ENCODE measurements around the gene SENP8. TPM values are rescaled to one million over a fixed set of nuclear protein-coding genes. Genes with fewer than 3 reads are reported as not detected.

SENP8 gene
- total and polyA plus RNA-seq, 4 donors = 0.67 to 1.0 (median 0.88) TPM

DNA sequence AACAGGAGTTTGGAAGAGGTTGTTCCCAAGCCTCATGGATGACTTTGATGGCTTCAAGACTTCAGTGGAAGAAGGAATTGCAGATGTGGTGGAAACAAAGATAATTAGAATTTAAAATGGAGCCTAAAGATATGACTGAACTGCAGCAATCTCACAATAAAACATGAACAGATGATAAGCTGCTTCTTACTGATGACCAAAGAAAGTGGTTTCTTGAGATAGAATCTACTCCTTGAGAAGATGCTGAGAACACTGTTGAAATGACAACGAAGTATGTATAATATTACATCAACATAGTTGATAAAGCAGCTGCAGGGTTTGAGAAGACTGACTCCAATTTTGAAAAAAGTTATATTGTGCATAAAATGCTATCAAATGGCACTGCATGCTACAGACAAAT is 21.4 kb upstream of the SENP8 start:
- no peaks in the 10 kb centered on the region for H3K36me3 ChIP-seq (ENCODE audit: control insufficient read depth in 4 of 4, insufficient read depth in 3 of 4, low read depth in 1 of 4, low read length in 3 of 4)
- no peak overlapping the region for H3K27ac ChIP-seq (ENCODE audit: low read depth in 1 of 2, low read length in 2 of 2)
- no peaks in the 10 kb centered on the region for H3K9me3 ChIP-seq (ENCODE audit: control insufficient read depth in 4 of 4, low read length in 3 of 4)
- no peak overlapping the region for H3K4me3 ChIP-seq (ENCODE audit: low read depth in 1 of 3, low read length in 3 of 3)
- WGBS = 99% methylated on average over 1 of the region's 1 CpG
- DNase-seq (ENCODE audit: low spot score) = no peak
- H3K9ac ChIP-seq (ENCODE audit: low read depth in 1 of 2, low read length in 2 of 2) = no peak overlapping the region
- no peaks in the 10 kb centered on the region for H3K4me1 ChIP-seq (ENCODE audit: control insufficient read depth in 4 of 4, insufficient read depth in 4 of 4, low read length in 3 of 4)
- H3K27me3 ChIP-seq (ENCODE audit: control insufficient read depth in 4 of 4, insufficient read depth in 4 of 4, low read length in 3 of 4) = no peaks in the 10 kb centered on the region
- no peak for TF ChIP-seq RXRA (IDR thresholded peaks at IDR 0.05)
- no peak for TF ChIP-seq HNF4A (conservative IDR thresholded peaks at IDR 0.05)
- TF ChIP-seq YY1 (IDR thresholded peaks at IDR 0.05) = no peak
- no peak for TF ChIP-seq SP1 (IDR thresholded peaks at IDR 0.05)
- TF ChIP-seq, protein P1, sequence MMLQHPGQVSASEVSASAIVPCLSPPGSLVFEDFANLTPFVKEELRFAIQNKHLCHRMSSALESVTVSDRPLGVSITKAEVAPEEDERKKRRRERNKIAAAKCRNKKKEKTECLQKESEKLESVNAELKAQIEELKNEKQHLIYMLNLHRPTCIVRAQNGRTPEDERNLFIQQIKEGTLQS (IDR thresholded peaks at IDR 0.05) = no peak
- TF ChIP-seq, protein P2, sequence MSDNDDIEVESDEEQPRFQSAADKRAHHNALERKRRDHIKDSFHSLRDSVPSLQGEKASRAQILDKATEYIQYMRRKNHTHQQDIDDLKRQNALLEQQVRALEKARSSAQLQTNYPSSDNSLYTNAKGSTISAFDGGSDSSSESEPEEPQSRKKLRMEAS (IDR thresholded peaks at IDR 0.05) = no peak
- no peak for TF ChIP-seq RAD21 (IDR thresholded peaks at IDR 0.05)
- TF ChIP-seq FOXA1 (IDR thresholded peaks at IDR 0.05) = no peak
- TF ChIP-seq, protein P3, sequence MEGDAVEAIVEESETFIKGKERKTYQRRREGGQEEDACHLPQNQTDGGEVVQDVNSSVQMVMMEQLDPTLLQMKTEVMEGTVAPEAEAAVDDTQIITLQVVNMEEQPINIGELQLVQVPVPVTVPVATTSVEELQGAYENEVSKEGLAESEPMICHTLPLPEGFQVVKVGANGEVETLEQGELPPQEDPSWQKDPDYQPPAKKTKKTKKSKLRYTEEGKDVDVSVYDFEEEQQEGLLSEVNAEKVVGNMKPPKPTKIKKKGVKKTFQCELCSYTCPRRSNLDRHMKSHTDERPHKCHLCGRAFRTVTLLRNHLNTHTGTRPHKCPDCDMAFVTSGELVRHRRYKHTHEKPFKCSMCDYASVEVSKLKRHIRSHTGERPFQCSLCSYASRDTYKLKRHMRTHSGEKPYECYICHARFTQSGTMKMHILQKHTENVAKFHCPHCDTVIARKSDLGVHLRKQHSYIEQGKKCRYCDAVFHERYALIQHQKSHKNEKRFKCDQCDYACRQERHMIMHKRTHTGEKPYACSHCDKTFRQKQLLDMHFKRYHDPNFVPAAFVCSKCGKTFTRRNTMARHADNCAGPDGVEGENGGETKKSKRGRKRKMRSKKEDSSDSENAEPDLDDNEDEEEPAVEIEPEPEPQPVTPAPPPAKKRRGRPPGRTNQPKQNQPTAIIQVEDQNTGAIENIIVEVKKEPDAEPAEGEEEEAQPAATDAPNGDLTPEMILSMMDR (IDR thresholded peaks at IDR 0.05; ENCODE audit: low read depth, low read length, missing input control) = no peak
- no peak for TF ChIP-seq TAF1 (conservative IDR thresholded peaks at IDR 0.05)

DNA sequence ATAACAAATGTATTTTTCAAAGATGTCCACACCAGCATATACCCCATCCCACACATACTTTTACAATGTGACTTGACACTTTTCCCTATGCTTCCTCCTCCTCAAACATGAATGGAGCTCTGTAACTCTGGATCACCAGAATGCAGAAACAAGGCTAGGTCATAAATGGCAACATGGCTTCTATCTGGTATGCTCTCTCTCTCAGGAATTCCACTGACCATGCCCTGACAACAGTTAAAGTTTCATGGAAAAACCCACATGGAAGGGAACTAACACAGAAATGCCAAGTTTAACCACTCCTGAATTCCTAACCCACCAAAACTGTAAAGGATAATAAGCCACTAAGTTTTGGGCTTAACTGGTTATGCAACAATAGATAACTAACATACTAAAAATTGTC is 20.2 kb upstream of the SENP8 start:
- Histone ChIP-seq H3K27me3 (ENCODE audit: control insufficient read depth in 4 of 4, insufficient read depth in 4 of 4, low read length in 3 of 4) (no peaks in the 10 kb centered on the region), H3K9me3 (ENCODE audit: control insufficient read depth in 4 of 4, low read length in 3 of 4) (no peaks in the 10 kb centered on the region), H3K36me3 (ENCODE audit: control insufficient read depth in 4 of 4, insufficient read depth in 3 of 4, low read depth in 1 of 4, low read length in 3 of 4) (no peaks in the 10 kb centered on the region), H3K4me3 (ENCODE audit: low read depth in 1 of 3, low read length in 3 of 3) (no peak overlapping the region), H3K9ac (ENCODE audit: low read depth in 1 of 2, low read length in 2 of 2) (no peak overlapping the region), H3K27ac (ENCODE audit: low read depth in 1 of 2, low read length in 2 of 2) (no peak overlapping the region), H3K4me1 (ENCODE audit: control insufficient read depth in 4 of 4, insufficient read depth in 4 of 4, low read length in 3 of 4) (no peaks in the 10 kb centered on the region)
- DNase-seq (ENCODE audit: low spot score) = no peak
- TF ChIP-seq, protein P3 (IDR thresholded peaks at IDR 0.05; ENCODE audit: low read depth, low read length, missing input control) = no peak
- no peak for TF ChIP-seq TAF1 (conservative IDR thresholded peaks at IDR 0.05)

DNA sequence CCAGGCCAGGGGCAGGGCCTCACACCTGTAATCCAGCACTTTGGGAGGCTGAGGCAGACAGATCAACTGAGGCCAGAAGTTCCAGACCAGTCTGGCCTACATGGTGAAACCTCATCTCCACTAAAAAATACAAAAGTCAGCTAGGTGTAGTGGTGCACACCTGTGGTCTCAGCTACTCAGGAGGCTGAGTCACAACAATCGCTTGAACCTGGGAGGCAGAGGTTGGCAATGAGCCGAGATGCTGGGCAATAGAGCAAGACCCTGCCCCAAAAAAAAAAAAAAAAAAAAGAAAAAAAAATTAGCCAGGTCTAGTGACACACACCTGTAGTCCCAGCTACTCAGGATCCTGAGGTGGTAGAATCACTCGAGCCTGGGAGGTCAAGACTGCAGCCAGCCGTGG is 19.0 kb upstream of the SENP8 start:
- DNase-seq (ENCODE audit: low spot score) = no peak
- no peaks in the 10 kb centered on the region for H3K36me3 ChIP-seq (ENCODE audit: control insufficient read depth in 4 of 4, insufficient read depth in 3 of 4, low read depth in 1 of 4, low read length in 3 of 4)
- no peaks in the 10 kb centered on the region for H3K4me1 ChIP-seq (ENCODE audit: control insufficient read depth in 4 of 4, insufficient read depth in 4 of 4, low read length in 3 of 4)
- H3K27me3 ChIP-seq (ENCODE audit: control insufficient read depth in 4 of 4, insufficient read depth in 4 of 4, low read length in 3 of 4) = no peaks in the 10 kb centered on the region
- no peak overlapping the region for H3K9ac ChIP-seq (ENCODE audit: low read depth in 1 of 2, low read length in 2 of 2)
- H3K27ac ChIP-seq (ENCODE audit: low read depth in 1 of 2, low read length in 2 of 2) = no peak overlapping the region
- no peaks in the 10 kb centered on the region for H3K9me3 ChIP-seq (ENCODE audit: control insufficient read depth in 4 of 4, low read length in 3 of 4)
- WGBS = 97% methylated on average over 4 of the region's 4 CpGs
- H3K4me3 ChIP-seq (ENCODE audit: low read depth in 1 of 3, low read length in 3 of 3) = no peak overlapping the region
- no peak for TF ChIP-seq HNF4G (IDR thresholded peaks at IDR 0.05)
- TF ChIP-seq YY1 (IDR thresholded peaks at IDR 0.05) = no peak
- no peak for TF ChIP-seq FOXA1 (IDR thresholded peaks at IDR 0.05)
- no peak for TF ChIP-seq HNF4A (conservative IDR thresholded peaks at IDR 0.05)
- TF ChIP-seq, protein P2 (IDR thresholded peaks at IDR 0.05) = no peak
- TF ChIP-seq, protein P3 (IDR thresholded peaks at IDR 0.05; ENCODE audit: low read depth, low read length, missing input control) = no peak
- no peak for TF ChIP-seq RXRA (IDR thresholded peaks at IDR 0.05)
- no peak for TF ChIP-seq GABPA (IDR thresholded peaks at IDR 0.05 in 1 of 2, conservative IDR thresholded peaks at IDR 0.05 in 1 of 2)
- TF ChIP-seq, protein P4, sequence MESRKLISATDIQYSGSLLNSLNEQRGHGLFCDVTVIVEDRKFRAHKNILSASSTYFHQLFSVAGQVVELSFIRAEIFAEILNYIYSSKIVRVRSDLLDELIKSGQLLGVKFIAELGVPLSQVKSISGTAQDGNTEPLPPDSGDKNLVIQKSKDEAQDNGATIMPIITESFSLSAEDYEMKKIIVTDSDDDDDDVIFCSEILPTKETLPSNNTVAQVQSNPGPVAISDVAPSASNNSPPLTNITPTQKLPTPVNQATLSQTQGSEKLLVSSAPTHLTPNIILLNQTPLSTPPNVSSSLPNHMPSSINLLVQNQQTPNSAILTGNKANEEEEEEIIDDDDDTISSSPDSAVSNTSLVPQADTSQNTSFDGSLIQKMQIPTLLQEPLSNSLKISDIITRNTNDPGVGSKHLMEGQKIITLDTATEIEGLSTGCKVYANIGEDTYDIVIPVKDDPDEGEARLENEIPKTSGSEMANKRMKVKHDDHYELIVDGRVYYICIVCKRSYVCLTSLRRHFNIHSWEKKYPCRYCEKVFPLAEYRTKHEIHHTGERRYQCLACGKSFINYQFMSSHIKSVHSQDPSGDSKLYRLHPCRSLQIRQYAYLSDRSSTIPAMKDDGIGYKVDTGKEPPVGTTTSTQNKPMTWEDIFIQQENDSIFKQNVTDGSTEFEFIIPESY (IDR thresholded peaks at IDR 0.05) = no peak
- TF ChIP-seq EGR1 (IDR thresholded peaks at IDR 0.05; ENCODE audit: low read depth in 2 of 2) = no peak
- no peak for TF ChIP-seq JUND (IDR thresholded peaks at IDR 0.05)
- TF ChIP-seq SP1 (IDR thresholded peaks at IDR 0.05) = no peak
